ENCODE results near the gene CD300LG. TPM values are rescaled to one million over a fixed set of nuclear protein-coding genes. Genes with fewer than 3 reads are reported as not detected.

The CD300LG gene
- total RNA-seq, 1 donor from 2014 or later = not detected

GRCh38 chr17:43820759-43821158, 26.2 kb upstream of the CD300LG start:
- Histone ChIP-seq H3K27me3 (ENCODE audit: insufficient read depth, low read length) (no peaks in the 10 kb centered on the region), H3K36me3 (ENCODE audit: insufficient read depth, low read length) (peaks cover 15% of the 10 kb centered on the region), H4K20me1 (ENCODE audit: insufficient read depth, low read length) (peaks cover 6% of the 10 kb centered on the region), H3K79me2 (ENCODE audit: insufficient read depth, low read length) (no peaks in the 10 kb centered on the region), H2AFZ (ENCODE audit: low read depth, low read length) (no peak overlapping the region), H3K9ac (ENCODE audit: low read length) (no peak overlapping the region), H3K4me1 (ENCODE audit: insufficient read depth, low read length) (no peaks in the 10 kb centered on the region), H3K27ac (ENCODE audit: low read depth, low read length) (no peak overlapping the region), H3K9me3 (ENCODE audit: insufficient read depth, low read depth, low read length) (no peaks in the 10 kb centered on the region), H3K4me2 (ENCODE audit: low read length) (no peak overlapping the region), H3K4me3 (ENCODE audit: insufficient read depth, low read depth, low read length) (no peak overlapping the region)
- H3K27ac Mint-ChIP-seq (ENCODE audit: unreplicated experiment) = no peak overlapping the region
- no peak for TF ChIP-seq CTCF (IDR thresholded peaks at IDR 0.05; ENCODE audit: insufficient read depth, low read depth, low read length)
- no peak for TF ChIP-seq EZH2 (IDR thresholded peaks at IDR 0.05; ENCODE audit: insufficient read depth, low read length)
- FAIRE-seq = no peak
- no peaks in the 10 kb centered on the region for H3K9me3 Mint-ChIP-seq (ENCODE audit: unreplicated experiment)
- peaks cover 3% of the 10 kb centered on the region for H3K27me3 Mint-ChIP-seq (ENCODE audit: low read depth, unreplicated experiment)
- no peak for DNase-seq (ENCODE audit: low read depth)
- H3K4me3 Mint-ChIP-seq (ENCODE audit: unreplicated experiment) = no peak overlapping the region
- H3K4me1 Mint-ChIP-seq (ENCODE audit: low read depth, unreplicated experiment) = no peaks in the 10 kb centered on the region
- H3K36me3 Mint-ChIP-seq (ENCODE audit: low read depth, unreplicated experiment) = peaks cover 27% of the 10 kb centered on the region

GRCh38 chr17:43822570-43823190, 24.3 kb upstream of the CD300LG start:
- H3K9me3 ChIP-seq (ENCODE audit: insufficient read depth, low read depth, low read length) = no peaks in the 10 kb centered on the region
- Mint-ChIP-seq H3K27me3 (ENCODE audit: low read depth, unreplicated experiment) (peaks cover 3% of the 10 kb centered on the region), H3K9me3 (ENCODE audit: unreplicated experiment) (no peaks in the 10 kb centered on the region), H3K4me1 (ENCODE audit: low read depth, unreplicated experiment) (no peaks in the 10 kb centered on the region), H3K27ac (ENCODE audit: unreplicated experiment) (no peak overlapping the region), H3K36me3 (ENCODE audit: low read depth, unreplicated experiment) (peaks cover 26% of the 10 kb centered on the region), H3K4me3 (ENCODE audit: unreplicated experiment) (no peak overlapping the region)
- no peak overlapping the region for H3K4me2 ChIP-seq (ENCODE audit: low read length)
- no peak for DNase-seq (ENCODE audit: low read depth)
- no peak overlapping the region for H3K27ac ChIP-seq (ENCODE audit: low read depth, low read length)
- H3K4me1 ChIP-seq (ENCODE audit: insufficient read depth, low read length) = no peaks in the 10 kb centered on the region
- H3K4me3 ChIP-seq (ENCODE audit: insufficient read depth, low read depth, low read length) = no peak overlapping the region
- no peak for FAIRE-seq
- H3K9ac ChIP-seq (ENCODE audit: low read length) = no peak overlapping the region
- H4K20me1 ChIP-seq (ENCODE audit: insufficient read depth, low read length) = peaks cover 8% of the 10 kb centered on the region
- H3K79me2 ChIP-seq (ENCODE audit: insufficient read depth, low read length) = no peaks in the 10 kb centered on the region
- H3K36me3 ChIP-seq (ENCODE audit: insufficient read depth, low read length) = peaks cover 18% of the 10 kb centered on the region
- TF ChIP-seq EZH2 (IDR thresholded peaks at IDR 0.05; ENCODE audit: insufficient read depth, low read length) (no peak), CTCF (IDR thresholded peaks at IDR 0.05; ENCODE audit: insufficient read depth, low read depth, low read length) (no peak)
- H2AFZ ChIP-seq (ENCODE audit: low read depth, low read length) = no peak overlapping the region
- no peaks in the 10 kb centered on the region for H3K27me3 ChIP-seq (ENCODE audit: insufficient read depth, low read length)

- H3K4me1 Mint-ChIP-seq (ENCODE audit: low read depth, unreplicated experiment) = no peaks in the 10 kb centered on the region
- H4K20me1 ChIP-seq (ENCODE audit: insufficient read depth, low read length) = peaks cover 16% of the 10 kb centered on the region
- H3K27ac Mint-ChIP-seq (ENCODE audit: unreplicated experiment) = no peak overlapping the region
- H3K9me3 ChIP-seq (ENCODE audit: insufficient read depth, low read depth, low read length) = no peaks in the 10 kb centered on the region
- no peaks in the 10 kb centered on the region for H3K79me2 ChIP-seq (ENCODE audit: insufficient read depth, low read length)
- H3K27ac ChIP-seq (ENCODE audit: low read depth, low read length) = no peak overlapping the region
- peaks cover 26% of the 10 kb centered on the region for H3K36me3 Mint-ChIP-seq (ENCODE audit: low read depth, unreplicated experiment)
- H3K27me3 ChIP-seq (ENCODE audit: insufficient read depth, low read length) = no peaks in the 10 kb centered on the region
- H2AFZ ChIP-seq (ENCODE audit: low read depth, low read length) = no peak overlapping the region
- FAIRE-seq (no peak), DNase-seq (ENCODE audit: low read depth) (no peak)
- peaks cover 3% of the 10 kb centered on the region for H3K27me3 Mint-ChIP-seq (ENCODE audit: low read depth, unreplicated experiment)
- no peak overlapping the region for H3K4me3 ChIP-seq (ENCODE audit: insufficient read depth, low read depth, low read length)
- H3K9me3 Mint-ChIP-seq (ENCODE audit: unreplicated experiment) = no peaks in the 10 kb centered on the region
- no peak overlapping the region for H3K9ac ChIP-seq (ENCODE audit: low read length)
- H3K4me1 ChIP-seq (ENCODE audit: insufficient read depth, low read length) = no peaks in the 10 kb centered on the region
- H3K36me3 ChIP-seq (ENCODE audit: insufficient read depth, low read length) = peaks cover 22% of the 10 kb centered on the region
- H3K4me3 Mint-ChIP-seq (ENCODE audit: unreplicated experiment) = no peak overlapping the region
- H3K4me2 ChIP-seq (ENCODE audit: low read length) = no peak overlapping the region
- TF ChIP-seq CTCF (IDR thresholded peaks at IDR 0.05; ENCODE audit: insufficient read depth, low read depth, low read length) = no peak
- TF ChIP-seq EZH2 (IDR thresholded peaks at IDR 0.05; ENCODE audit: insufficient read depth, low read length) = no peak
These were observed 23.5 kb upstream of the CD300LG start for GRCh38 chr17:43823350-43824084.
